ENCODE measurements around the gene NOSIP. TPM values are rescaled to one million over a fixed set of nuclear protein-coding genes. Genes with fewer than 3 reads are reported as not detected.

Gene NOSIP
- total RNA-seq, 1 donor from 2014 or later, result 82.1 TPM

DNA sequence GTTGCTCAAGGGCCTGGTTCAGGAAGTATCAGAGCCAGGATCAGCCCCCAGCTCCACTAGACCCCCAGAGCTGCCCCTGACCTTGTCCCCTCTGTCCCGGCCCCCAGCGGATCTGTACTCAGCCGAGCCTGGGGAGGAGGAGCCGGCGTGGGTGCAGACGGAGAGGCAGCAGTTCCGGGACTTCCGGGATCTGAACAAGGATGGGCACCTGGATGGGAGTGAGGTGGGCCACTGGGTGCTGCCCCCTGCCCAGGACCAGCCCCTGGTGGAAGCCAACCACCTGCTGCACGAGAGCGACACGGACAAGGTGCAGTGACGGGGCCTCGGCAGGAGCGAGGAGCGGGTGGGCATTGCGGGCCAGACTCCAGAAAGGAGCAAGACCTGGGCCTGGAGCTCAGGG is 37.9 kb downstream of the NOSIP start:
- no peak overlapping the region for H3K27ac Mint-ChIP-seq
- no peaks in the 10 kb centered on the region for H3K9me3 Mint-ChIP-seq (ENCODE audit: low read depth)
- DNase-seq (ENCODE audit: low spot score, unreplicated experiment), result no peak
- peaks cover 7% of the 10 kb centered on the region for H3K36me3 Mint-ChIP-seq (ENCODE audit: insufficient read depth)
- H3K27me3 Mint-ChIP-seq, result no peaks in the 10 kb centered on the region
- H3K4me1 Mint-ChIP-seq (ENCODE audit: low read depth), result peaks cover 6% of the 10 kb centered on the region
- H3K4me3 Mint-ChIP-seq (ENCODE audit: low read depth), result no peak overlapping the region
- TF ChIP-seq, protein P1, sequence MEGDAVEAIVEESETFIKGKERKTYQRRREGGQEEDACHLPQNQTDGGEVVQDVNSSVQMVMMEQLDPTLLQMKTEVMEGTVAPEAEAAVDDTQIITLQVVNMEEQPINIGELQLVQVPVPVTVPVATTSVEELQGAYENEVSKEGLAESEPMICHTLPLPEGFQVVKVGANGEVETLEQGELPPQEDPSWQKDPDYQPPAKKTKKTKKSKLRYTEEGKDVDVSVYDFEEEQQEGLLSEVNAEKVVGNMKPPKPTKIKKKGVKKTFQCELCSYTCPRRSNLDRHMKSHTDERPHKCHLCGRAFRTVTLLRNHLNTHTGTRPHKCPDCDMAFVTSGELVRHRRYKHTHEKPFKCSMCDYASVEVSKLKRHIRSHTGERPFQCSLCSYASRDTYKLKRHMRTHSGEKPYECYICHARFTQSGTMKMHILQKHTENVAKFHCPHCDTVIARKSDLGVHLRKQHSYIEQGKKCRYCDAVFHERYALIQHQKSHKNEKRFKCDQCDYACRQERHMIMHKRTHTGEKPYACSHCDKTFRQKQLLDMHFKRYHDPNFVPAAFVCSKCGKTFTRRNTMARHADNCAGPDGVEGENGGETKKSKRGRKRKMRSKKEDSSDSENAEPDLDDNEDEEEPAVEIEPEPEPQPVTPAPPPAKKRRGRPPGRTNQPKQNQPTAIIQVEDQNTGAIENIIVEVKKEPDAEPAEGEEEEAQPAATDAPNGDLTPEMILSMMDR (IDR thresholded peaks at IDR 0.05; ENCODE audit: unreplicated experiment), result no peak

- no peak for DNase-seq (ENCODE audit: low spot score, unreplicated experiment)
- H3K9me3 Mint-ChIP-seq (ENCODE audit: low read depth), result no peaks in the 10 kb centered on the region
- H3K4me1 Mint-ChIP-seq (ENCODE audit: low read depth), result peaks cover 4% of the 10 kb centered on the region
- TF ChIP-seq, protein P1 (IDR thresholded peaks at IDR 0.05; ENCODE audit: unreplicated experiment), result no peak
- peaks cover 9% of the 10 kb centered on the region for H3K36me3 Mint-ChIP-seq (ENCODE audit: insufficient read depth)
- H3K4me3 Mint-ChIP-seq (ENCODE audit: low read depth), result no peak overlapping the region
- H3K27me3 Mint-ChIP-seq, result no peaks in the 10 kb centered on the region
- H3K27ac Mint-ChIP-seq, result no peak overlapping the region
Observed at GRCh38 chr19:49541914-49542313, 38.4 kb downstream of the NOSIP start.

DNA sequence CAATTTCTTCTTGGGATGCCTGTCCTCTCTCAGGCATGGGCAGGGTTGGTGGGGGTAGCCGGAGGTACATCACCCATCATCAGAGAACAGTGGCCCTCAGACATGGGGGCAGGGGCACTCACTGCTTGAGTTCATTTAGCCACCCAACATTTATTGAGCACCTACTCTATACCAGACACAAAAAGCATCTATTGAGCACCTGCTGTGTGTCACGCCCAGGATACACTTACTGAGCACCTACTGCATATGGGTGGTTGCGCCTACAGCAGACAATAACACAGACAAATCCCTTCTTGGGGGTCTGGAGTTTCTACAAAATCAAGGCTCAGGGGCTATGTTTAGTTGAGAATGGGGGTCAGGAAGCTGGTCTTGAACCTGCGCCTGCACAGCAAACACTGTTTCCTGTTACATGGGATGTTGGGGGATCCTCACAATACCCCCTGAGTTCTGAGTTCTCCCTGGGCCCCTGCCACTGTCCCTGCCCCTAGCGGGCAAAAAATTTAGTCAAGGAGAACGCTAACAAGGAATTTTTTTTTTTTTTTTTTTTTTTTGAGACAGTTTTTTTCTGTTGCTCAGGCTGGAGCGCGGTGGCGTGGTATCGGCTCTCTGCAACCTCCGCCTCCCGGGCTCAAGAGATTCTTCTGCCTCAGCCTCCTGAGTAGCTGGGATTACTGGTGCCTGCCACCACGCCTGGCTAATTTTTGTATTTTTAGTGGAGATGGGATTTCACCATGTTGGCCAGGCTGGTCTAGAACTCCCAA is 41.0 kb downstream of the NOSIP start:
- Mint-ChIP-seq H3K36me3 (ENCODE audit: insufficient read depth) (peaks cover 17% of the 10 kb centered on the region), H3K4me1 (ENCODE audit: low read depth) (peaks cover 1% of the 10 kb centered on the region), H3K4me3 (ENCODE audit: low read depth) (no peak overlapping the region), H3K27ac (no peak overlapping the region), H3K27me3 (peaks cover 3% of the 10 kb centered on the region), H3K9me3 (ENCODE audit: low read depth) (no peaks in the 10 kb centered on the region)
- TF ChIP-seq, protein P1 (IDR thresholded peaks at IDR 0.05; ENCODE audit: unreplicated experiment), result no peak
- no peak for DNase-seq (ENCODE audit: low spot score, unreplicated experiment)

DNA sequence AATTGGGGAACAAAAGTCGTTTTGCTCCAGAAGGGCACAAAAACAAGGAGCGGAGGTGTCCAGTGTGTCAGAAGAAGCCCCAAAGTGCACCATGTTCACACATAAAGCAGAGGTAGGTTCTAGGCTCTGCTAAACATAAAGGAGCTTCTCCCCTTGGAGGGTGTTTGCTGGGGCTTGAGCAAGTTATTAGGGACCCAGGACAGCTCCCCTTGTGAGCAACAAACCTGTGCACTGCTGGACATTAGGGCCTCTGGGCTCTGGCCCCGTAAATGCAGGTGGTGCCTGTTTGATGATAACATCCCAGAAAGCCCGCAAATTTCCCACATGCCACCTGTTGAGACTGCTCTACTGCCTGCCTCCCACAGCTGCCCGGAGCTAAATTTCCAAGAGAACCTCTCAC is 41.7 kb downstream of the NOSIP start:
- H3K4me1 Mint-ChIP-seq (ENCODE audit: low read depth), result no peaks in the 10 kb centered on the region
- H3K27me3 Mint-ChIP-seq, result peaks cover 3% of the 10 kb centered on the region
- TF ChIP-seq, protein P1 (IDR thresholded peaks at IDR 0.05; ENCODE audit: unreplicated experiment), result no peak
- no peak overlapping the region for H3K4me3 Mint-ChIP-seq (ENCODE audit: low read depth)
- no peak overlapping the region for H3K27ac Mint-ChIP-seq
- no peaks in the 10 kb centered on the region for H3K9me3 Mint-ChIP-seq (ENCODE audit: low read depth)
- peaks cover 17% of the 10 kb centered on the region for H3K36me3 Mint-ChIP-seq (ENCODE audit: insufficient read depth)
- DNase-seq (ENCODE audit: low spot score, unreplicated experiment), result no peak

DNA sequence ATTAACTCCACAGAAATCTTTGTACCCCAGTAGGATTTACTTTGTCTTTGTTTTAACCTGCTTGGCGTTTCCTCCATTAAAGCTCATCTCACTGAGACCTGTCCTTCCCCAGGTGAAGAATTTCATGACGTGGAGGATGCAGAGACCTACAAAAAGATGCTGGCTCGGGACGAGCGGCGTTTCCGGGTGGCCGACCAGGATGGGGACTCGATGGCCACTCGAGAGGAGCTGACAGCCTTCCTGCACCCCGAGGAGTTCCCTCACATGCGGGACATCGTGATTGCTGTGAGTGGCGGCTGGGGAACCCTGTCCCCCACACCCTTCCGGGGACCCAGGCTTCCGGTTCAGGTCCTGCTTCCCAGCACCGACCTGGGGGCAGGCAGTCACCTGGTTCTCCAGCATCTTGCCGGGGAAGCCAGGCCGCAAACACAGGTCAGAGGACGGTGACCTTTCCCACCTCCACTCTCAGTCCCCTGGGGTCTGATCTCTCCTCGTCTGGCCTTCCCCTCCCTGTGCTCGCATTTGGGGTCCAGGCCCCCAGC is 43.4 kb downstream of the NOSIP start:
- H3K36me3 Mint-ChIP-seq (ENCODE audit: insufficient read depth), result peaks cover 20% of the 10 kb centered on the region
- H3K9me3 Mint-ChIP-seq (ENCODE audit: low read depth), result no peaks in the 10 kb centered on the region
- peaks cover 3% of the 10 kb centered on the region for H3K27me3 Mint-ChIP-seq
- TF ChIP-seq, protein P1 (IDR thresholded peaks at IDR 0.05; ENCODE audit: unreplicated experiment), result no peak
- H3K4me1 Mint-ChIP-seq (ENCODE audit: low read depth), result peaks cover 2% of the 10 kb centered on the region
- H3K27ac Mint-ChIP-seq, result peak overlapping the region; percentile 82
- H3K4me3 Mint-ChIP-seq (ENCODE audit: low read depth), result no peak overlapping the region
- no peak for DNase-seq (ENCODE audit: low spot score, unreplicated experiment)

All from progenitor cell of endocrine pancreas (in vitro differentiated cells).